HepG2 (cell line): ENCODE results near the gene TENT5A. TPM values are rescaled to one million over a fixed set of nuclear protein-coding genes. Genes with fewer than 3 reads are reported as not detected.

ENCODE experiments used
- BHLHE40 ChIP-seq: IDR thresholded peaks from 2 replicates; pipeline ENCODE4 v1.6.1; 2011; ENCODE audit warnings: low read length, improper control_type of control experiment
- CBFB ChIP-seq: sonication (generic); formaldehyde crosslinking; IDR thresholded peaks from 2 replicates; pipeline ENCODE4 v1.4.0; 2020; ENCODE audit warnings: missing genetic modification reagents
- CHD2 ChIP-seq: IDR thresholded peaks from 2 replicates; pipeline ENCODE4 v1.6.1; 2011; ENCODE audit warnings: low read depth, low read length, improper control_type of control experiment
- DMTF1 ChIP-seq: sonication (generic); formaldehyde crosslinking; IDR thresholded peaks from 2 replicates; pipeline ENCODE4 v1.4.0; 2020; ENCODE audit warnings: mild to moderate bottlenecking, missing genetic modification reagents
- ELF4 ChIP-seq: sonication (generic); formaldehyde crosslinking; IDR thresholded peaks from 2 replicates; pipeline ENCODE4 v1.5.0; 2020; ENCODE audit warnings: missing genetic modification reagents, mild to moderate bottlenecking, moderate library complexity, borderline replicate concordance
- FOXA3 ChIP-seq: IDR thresholded peaks from 2 replicates; pipeline ENCODE4 v1.6.1; 2016; ENCODE audit warnings: missing genetic modification reagents, missing compliant biosample characterization
- GABPB1 ChIP-seq: IDR thresholded peaks from 2 replicates; pipeline ENCODE4 v1.6.1; 2016; ENCODE audit warnings: mild to moderate bottlenecking, missing genetic modification reagents, moderate library complexity, missing compliant biosample characterization
- GFI1 ChIP-seq: sonication (generic); formaldehyde crosslinking; IDR thresholded peaks from 2 replicates; pipeline ENCODE4 v1.5.0; 2020; ENCODE audit warnings: missing genetic modification reagents, mild to moderate bottlenecking, borderline replicate concordance
- NCOA2 ChIP-seq: sonication (generic); formaldehyde crosslinking; IDR thresholded peaks from 2 replicates; pipeline ENCODE4 v1.8.0; 2022; ENCODE audit warnings: inconsistent platforms
- NONO ChIP-seq, 2 experiments: fragments of 450-650 bp in 1 of 2; sonication (generic) in 1 of 2; formaldehyde crosslinking in 1 of 2; IDR thresholded peaks in 1 of 2; conservative IDR thresholded peaks in 1 of 2; 2 replicates each; pipeline versions ENCODE4 v1.6.1 to v1.8.0; 2017 to 2022; ENCODE audit warnings: mild to moderate bottlenecking in 1 of 2, missing genetic modification reagents in 1 of 2, moderate library complexity in 1 of 2
- PAXIP1 ChIP-seq: sonication (generic); formaldehyde crosslinking; conservative IDR thresholded peaks from 2 replicates; pipeline ENCODE4 v1.4.0; 2020; ENCODE audit warnings: mild to moderate bottlenecking, missing genetic modification reagents, moderate library complexity
- SMAD3 ChIP-seq: sonication (generic); formaldehyde crosslinking; IDR thresholded peaks from 2 replicates; pipeline ENCODE4 v1.4.0; 2020; ENCODE audit warnings: missing genetic modification reagents
- SMAD9 ChIP-seq: sonication (generic); formaldehyde crosslinking; IDR thresholded peaks from 2 replicates; pipeline ENCODE4 v1.5.1; 2020; ENCODE audit warnings: mild to moderate bottlenecking, missing genetic modification reagents
- SNAI1 ChIP-seq: sonication (generic); formaldehyde crosslinking; IDR thresholded peaks from 2 replicates; pipeline ENCODE4 v1.5.0; 2020; ENCODE audit warnings: mild to moderate bottlenecking, missing genetic modification reagents, borderline replicate concordance
- SOX13 ChIP-seq, 3 experiments: fragments of 450-650 bp in 1 of 3; sonication (generic) in 1 of 3; formaldehyde crosslinking in 1 of 3; IDR thresholded peaks in 2 of 3; conservative IDR thresholded peaks in 1 of 3; 2 replicates each; pipeline versions ENCODE4 v1.5.0 to v1.6.1; 2016 to 2020; ENCODE audit warnings: antibody characterized with exemption in 1 of 3, mild to moderate bottlenecking in 1 of 3, missing compliant biosample characterization in 1 of 3, missing genetic modification reagents in 1 of 3, moderate library complexity in 1 of 3
- SRF ChIP-seq: IDR thresholded peaks from 2 replicates; pipeline ENCODE4 v1.6.1; 2011; ENCODE audit warnings: mild to moderate bottlenecking, low read depth, low read length, moderate library complexity
- TCF7 ChIP-seq: sonication (generic); IDR thresholded peaks from 2 replicates; pipeline ENCODE4 v1.6.1; 2016; ENCODE audit warnings: antibody characterized with exemption, low read depth
- USF2 ChIP-seq, 2 experiments: sonication (generic) in 1 of 2; formaldehyde crosslinking in 1 of 2; IDR thresholded peaks; 2 replicates each; pipeline versions ENCODE4 v1.5.1 to v1.6.1; 2011 to 2020; ENCODE audit warnings: borderline replicate concordance in 1 of 2, low read depth in 1 of 2, low read length in 1 of 2, mild to moderate bottlenecking in 1 of 2, missing genetic modification reagents in 1 of 2, moderate library complexity in 1 of 2
- ZNF121 ChIP-seq: sonication (generic); formaldehyde crosslinking; IDR thresholded peaks from 2 replicates; pipeline ENCODE4 v1.5.0; 2020; ENCODE audit warnings: mild to moderate bottlenecking, missing genetic modification reagents
- ZNF776 ChIP-seq: sonication (generic); formaldehyde crosslinking; IDR thresholded peaks from 2 replicates; pipeline ENCODE4 v1.4.0; 2020; ENCODE audit warnings: mild to moderate bottlenecking, missing genetic modification reagents
- ZSCAN30 ChIP-seq: sonication (generic); formaldehyde crosslinking; IDR thresholded peaks from 2 replicates; pipeline ENCODE4 v1.5.0; 2020; ENCODE audit warnings: mild to moderate bottlenecking, missing genetic modification reagents
- polyA plus RNA-seq, 8 experiments: library from polyadenylated mRNA; depleted of rRNA in 3 of 8; stranded (reverse) in 7 of 8; unstranded in 1 of 8; fragments of >200 nt; fragmentation: Illumina TruSeq in 4 of 8; extraction: Trizol in 4 of 8; gene quantifications; 2 replicates each; pipeline versions ENCODE4 v1.2.1 to v1.2.3, GENCODE V29; 2011 to 2016; ENCODE audit warnings: low read depth in 4 of 8, missing spikeins in 1 of 8, mixed read lengths in 1 of 8; ENCODE audit not compliant: insufficient read depth in 1 of 8
- total RNA-seq, 5 experiments: library from RNA; depleted of rRNA; stranded (reverse); fragments of >200 nt; fragmentation: Illumina TruSeq; extraction: Trizol; gene quantifications; 2 replicates each; pipeline ENCODE4 v1.2.3, GENCODE V29; 2016; ENCODE audit warnings: low read depth in 1 of 5

TENT5A gene
- total and polyA plus RNA-seq, 2 of the 13 experiments (the other 11 are each of a cell fraction or from before 2014, with no cell fraction given), result 8.0 to 13.8 TPM

- TF ChIP-seq DMTF1 (CRISPR knock-in tag) (no peak), GABPB1 (CRISPR knock-in tag) (no peak), FOXA3 (CRISPR knock-in tag) (peak; percentile 59), CHD2 (no peak), ZNF121 (no peak), TCF7 (peak; percentile 64), SNAI1 (CRISPR knock-in tag) (no peak), SMAD9 (no peak), NCOA2 (peak; percentile 74), SMAD3 (CRISPR knock-in tag) (no peak; the same call in 1 of the 2 replicates), ELF4 (CRISPR knock-in tag) (no peak), GFI1 (peak; percentile 59; the same call in 1 of the 2 replicates), ZSCAN30 (CRISPR knock-in tag) (peak; percentile 39; the same call in 1 of the 2 replicates), PAXIP1 (peak; percentile 54; the same call in 1 of the 2 replicates), USF2 (IDR thresholded peaks at IDR 0.05; ENCODE audit: low read depth, low read length) (no peak), USF2 (CRISPR knock-in tag; IDR thresholded peaks at IDR 0.05; ENCODE audit: borderline replicate concordance) (no peak), SRF (no peak), SOX13 (IDR thresholded peaks at IDR 0.05) (no peak), SOX13 (CRISPR knock-in tag; conservative IDR thresholded peaks at IDR 0.05 in 1 of 2, IDR thresholded peaks at IDR 0.05 in 1 of 2) (peak in 1 of 2 experiments; percentile 85; a peak in 2 of 4 replicates), BHLHE40 (no peak), CBFB (CRISPR knock-in tag) (peak; percentile 99), ZNF776 (CRISPR knock-in tag) (no peak), NONO (IDR thresholded peaks at IDR 0.05) (no peak), NONO (CRISPR knock-in tag; conservative IDR thresholded peaks at IDR 0.05) (no peak)
These were observed 14.1 kb upstream of the TENT5A start (continued) for GRCh38 chr6:81766482-81767069.
